IMR-90 (cell line): ENCODE measurements around the gene AGBL2. TPM values are rescaled to one million over a fixed set of nuclear protein-coding genes. Genes with fewer than 3 reads are reported as not detected.

Experiments used
- ATAC-seq: fragments of 200-7000 bp; cut with Tn5 transposase; 2 replicates; pipeline ENCODE4 v1.9.1; 2020; ENCODE audit warnings: low read depth, mild to moderate bottlenecking, moderate library complexity
- BruUV-seq: library from RNA; stranded (reverse); fragments of 400-500 nt; replicated peaks from 2 replicates; lab custom pipeline; 2021; lab: Mats Ljungman, UMichigan
- CTCF ChIA-PET: fragments of 300-600 bp; formaldehyde crosslinking; extraction: SDS; loops from one replicate; lab custom pipeline; 2021; ENCODE audit warnings: antibody characterized with exemption; lab: Yijun Ruan, JAX
- POLR2A ChIA-PET: fragments of 300-600 bp; sonication (Branson Sonifier 250); formaldehyde crosslinking; loops from one replicate; lab custom pipeline; 2022; ENCODE audit warnings: antibody characterized with exemption; ENCODE audit not compliant: unreplicated experiment; lab: Charles Lee
- DNase-seq: peaks from one replicate; pipeline ENCODE4 v3.0.0; 2013
- H2AFZ ChIP-seq: replicated peaks from 2 replicates; pipeline ENCODE3; 2013; ENCODE audit warnings: low read length, mild to moderate bottlenecking; ENCODE audit not compliant: poor library complexity
- H2AK5ac ChIP-seq: 2 replicates; pipeline ENCODE4 v1.6.1; 2013; ENCODE audit warnings: low read depth, low read length, inconsistent platforms
- H2AK9ac ChIP-seq: replicated peaks from 2 replicates; pipeline ENCODE3; 2013; ENCODE audit warnings: mild to moderate bottlenecking, low read depth, low read length, moderate library complexity; ENCODE audit not compliant: poor library complexity
- H2BK120ac ChIP-seq: 2 replicates; pipeline ENCODE4 v1.6.1; 2013; ENCODE audit warnings: low read depth, low read length, inconsistent platforms
- H2BK15ac ChIP-seq: 3 replicates; pipeline ENCODE4 v1.6.1; 2013; ENCODE audit warnings: low read depth, low read length, inconsistent platforms
- H2BK20ac ChIP-seq: 2 replicates; pipeline ENCODE4 v1.6.1; 2013; ENCODE audit warnings: low read depth, mild to moderate bottlenecking, inconsistent platforms, low read length, moderate library complexity
- H2BK5ac ChIP-seq: 2 replicates; pipeline ENCODE4 v1.6.1; 2013; ENCODE audit warnings: mild to moderate bottlenecking, low read depth, low read length, inconsistent platforms; ENCODE audit not compliant: poor library complexity, severe bottlenecking
- H3K14ac ChIP-seq: replicated peaks from 2 replicates; pipeline ENCODE4 v1.6.1; 2013; ENCODE audit warnings: low read depth, low read length, inconsistent platforms
- H3K18ac ChIP-seq: 2 replicates; pipeline ENCODE4 v1.6.1; 2013; ENCODE audit warnings: low read depth, low read length, control low read depth
- H3K23ac ChIP-seq: 2 replicates; pipeline ENCODE4 v1.6.1; 2013; ENCODE audit warnings: low read depth, low read length, inconsistent platforms
- H3K27ac ChIP-seq: 2 replicates; pipeline ENCODE4 v1.5.1; 2013; ENCODE audit warnings: mild to moderate bottlenecking, control low read depth, low read length; ENCODE audit not compliant: insufficient read depth
- H3K27me3 ChIP-seq: 2 replicates; pipeline ENCODE4 v1.6.1; 2013; ENCODE audit warnings: low read length; ENCODE audit not compliant: control insufficient read depth, insufficient read depth
- H3K36me3 ChIP-seq: 2 replicates; pipeline ENCODE4 v1.6.1; 2013; ENCODE audit warnings: low read length, mixed read lengths; ENCODE audit not compliant: control insufficient read depth, insufficient read depth
- H3K4ac ChIP-seq: 2 replicates; pipeline ENCODE4 v1.6.1; 2013; ENCODE audit warnings: low read depth, low read length, inconsistent platforms
- H3K4me1 ChIP-seq: 2 replicates; pipeline ENCODE4 v1.6.1; 2013; ENCODE audit warnings: low read length, mixed read lengths; ENCODE audit not compliant: control insufficient read depth, insufficient read depth
- H3K4me2 ChIP-seq: 2 replicates; pipeline ENCODE4 v1.6.1; 2013; ENCODE audit warnings: low read depth, mild to moderate bottlenecking, control low read depth, low read length, moderate library complexity
- H3K4me3 ChIP-seq: 2 replicates; pipeline ENCODE4 v1.5.1; 2013; ENCODE audit warnings: low read depth, mild to moderate bottlenecking, control low read depth, low read length, moderate library complexity; ENCODE audit not compliant: insufficient read depth
- H3K56ac ChIP-seq: 2 replicates; pipeline ENCODE4 v1.6.1; 2013; ENCODE audit warnings: low read length, inconsistent platforms; ENCODE audit not compliant: insufficient read depth; ENCODE audit errors: extremely low read depth
- H3K79me1 ChIP-seq, 2 experiments: 2 replicates each; pipeline ENCODE4 v1.6.1; 2013; ENCODE audit warnings: low read length in 2 of 2, inconsistent platforms in 1 of 2, low read depth in 1 of 2
- H3K9ac ChIP-seq: 2 replicates; pipeline ENCODE4 v1.6.1; 2013; ENCODE audit warnings: low read depth, low read length, control low read depth
- H3K9me1 ChIP-seq: 2 replicates; pipeline ENCODE4 v1.6.1; 2013; ENCODE audit warnings: low read length, inconsistent platforms; ENCODE audit not compliant: insufficient read depth
- H3K9me3 ChIP-seq: 2 replicates; pipeline ENCODE4 v1.6.1; 2013; ENCODE audit warnings: low read length; ENCODE audit not compliant: control insufficient read depth, insufficient read depth
- H4K20me1 ChIP-seq: 2 replicates; pipeline ENCODE4 v1.6.1; 2013; ENCODE audit warnings: low read length, inconsistent platforms; ENCODE audit not compliant: insufficient read depth
- H4K5ac ChIP-seq: 2 replicates; pipeline ENCODE4 v1.6.1; 2013; ENCODE audit warnings: mild to moderate bottlenecking, low read depth, low read length, control low read depth
- H4K8ac ChIP-seq, 2 experiments: 2 replicates each; pipeline ENCODE4 v1.6.1; 2013; ENCODE audit warnings: low read depth in 2 of 2, low read length in 2 of 2, control low read depth in 1 of 2, inconsistent platforms in 1 of 2
- H4K91ac ChIP-seq: 2 replicates; pipeline ENCODE4 v1.6.1; 2013; ENCODE audit warnings: low read depth, low read length, inconsistent platforms; ENCODE audit not compliant: insufficient read depth
- BHLHE40 ChIP-seq: fragments of 150-350 bp; IDR thresholded peaks from 2 replicates; pipeline ENCODE4 v1.6.1; 2016; ENCODE audit warnings: mild to moderate bottlenecking, low read depth, low read length
- CEBPB ChIP-seq: IDR thresholded peaks from 2 replicates; pipeline ENCODE4 v1.6.1; 2012; ENCODE audit warnings: low read depth, low read length, improper control_type of control experiment
- CHD1 ChIP-seq: IDR thresholded peaks from 2 replicates; pipeline ENCODE4 v1.6.1; 2012; ENCODE audit warnings: low read depth, low read length, improper control_type of control experiment
- CTCF ChIP-seq: conservative IDR thresholded peaks from 2 replicates; pipeline ENCODE4 v1.5.1; 2012; ENCODE audit warnings: mild to moderate bottlenecking, low read depth, low read length, improper control_type of control experiment
- ELK1 ChIP-seq: fragments of 150-350 bp; IDR thresholded peaks from 2 replicates; pipeline ENCODE4 v1.6.1; 2016; ENCODE audit warnings: low read depth, mild to moderate bottlenecking, low read length, moderate library complexity, borderline replicate concordance
- FOS ChIP-seq: fragments of 150-350 bp; IDR thresholded peaks from 2 replicates; pipeline ENCODE4 v1.6.1; 2016; ENCODE audit warnings: low read depth, low read length
- MAFK ChIP-seq: IDR thresholded peaks from 2 replicates; pipeline ENCODE4 v1.6.1; 2012; ENCODE audit warnings: low read depth, low read length, improper control_type of control experiment
- MAZ ChIP-seq: IDR thresholded peaks from 2 replicates; pipeline ENCODE4 v1.6.1; 2012; ENCODE audit warnings: low read depth, mild to moderate bottlenecking, low read length, improper control_type of control experiment, moderate library complexity, borderline replicate concordance
- MXI1 ChIP-seq: IDR thresholded peaks from 2 replicates; pipeline ENCODE4 v1.6.1; 2012; ENCODE audit warnings: low read depth, mild to moderate bottlenecking, low read length, moderate library complexity, borderline replicate concordance
- NFE2L2 ChIP-seq: fragments of 150-350 bp; IDR thresholded peaks from 2 replicates; pipeline ENCODE4 v1.6.1; 2016; ENCODE audit warnings: low read depth, mild to moderate bottlenecking, low read length
- POLR2A ChIP-seq: IDR thresholded peaks from 2 replicates; pipeline ENCODE4 v1.6.1; 2012; ENCODE audit warnings: mild to moderate bottlenecking, low read depth, low read length
- RAD21 ChIP-seq: IDR thresholded peaks from 2 replicates; pipeline ENCODE4 v1.6.1; 2012; ENCODE audit warnings: low read length, improper control_type of control experiment
- RCOR1 ChIP-seq: IDR thresholded peaks from 2 replicates; pipeline ENCODE4 v1.6.1; 2012; ENCODE audit warnings: mild to moderate bottlenecking, low read length, improper control_type of control experiment; ENCODE audit not compliant: insufficient replicate concordance
- SMC3 ChIP-seq: fragments of 150-350 bp; IDR thresholded peaks from 2 replicates; pipeline ENCODE4 v1.6.1; 2016; ENCODE audit warnings: low read depth, mild to moderate bottlenecking, antibody characterized with exemption, low read length, moderate library complexity
- WGBS, 2 experiments: methylation state at CpG; one replicate each; pipeline versions ENCODE4 v1.1.5 to v1.1.7; 2013; ENCODE audit warnings: missing lambda C conversion rate in 2 of 2; ENCODE audit not compliant: insufficient read length in 1 of 2; ENCODE audit errors: extremely low coverage in 2 of 2; 5-methylcytosine and 5-hydroxymethylcytosine counted together
- dilution Hi-C: fragments of 300-500 bp; cut with HindIII; formaldehyde crosslinking; loops from one replicate; pipeline ENCODE4 v1.14.3; 2018; ENCODE audit warnings: low sequenced_read_pairs; ENCODE audit not compliant: unreplicated experiment
- in situ Hi-C: fragments of 300-500 bp; cut with MboI; formaldehyde crosslinking; loops from 3 replicates; pipeline ENCODE4 v1.14.3; 2019; ENCODE audit warnings: low sequenced_read_pairs, inconsistent platforms, mixed read lengths
- intact Hi-C: fragments of 100-400 bp; cut with micrococcal nuclease; formaldehyde crosslinking; loops from 2 replicates; pipeline ENCODE4 v1.10.0; 2022
- polyA plus RNA-seq, 3 experiments: library from polyadenylated mRNA; depleted of rRNA; stranded (reverse); fragments of >200 nt; gene quantifications; 2 replicates each; pipeline ENCODE4 v1.2.3, GENCODE V29; 2012; ENCODE audit warnings: low replicate concordance in 1 of 3
- total RNA-seq: library from RNA; depleted of rRNA; stranded (reverse); fragments of >200 nt; gene quantifications from 2 replicates; pipeline ENCODE4 v1.2.3, GENCODE V29; 2012

The AGBL2 gene
- total and polyA plus RNA-seq, 2 of the 4 experiments (the other 2 are of a cell fraction): 0.36 to 1.2 TPM

- Histone ChIP-seq H3K23ac (no peak overlapping the region), H4K8ac (no peak overlapping the region), H3K9me1 (0 out of 2 replicates have a peak, but pooled peaks cover 3% of the 10 kb centered on the region), H3K14ac (no peak overlapping the region), H3K27me3 (no peaks in the 10 kb centered on the region), H2BK15ac (no peak overlapping the region), H4K5ac (no peak overlapping the region), H3K56ac (no peak overlapping the region), H3K9ac (no peak overlapping the region), H3K4me2 (no peak overlapping the region), H2AK9ac (no peak overlapping the region), H2BK20ac (no peak overlapping the region), H2AFZ (no peak overlapping the region), H2BK5ac (no peak overlapping the region), H3K4me3 (no peak overlapping the region), H3K4ac (no peak overlapping the region), H2AK5ac (no peak overlapping the region), H2BK120ac (no peak overlapping the region), H3K4me1 (peaks cover 4% of the 10 kb centered on the region), H4K20me1 (peaks cover 9% of the 10 kb centered on the region), H3K18ac (no peak overlapping the region), H4K91ac (no peak overlapping the region), H3K27ac (no peak overlapping the region), H3K9me3 (no peaks in the 10 kb centered on the region), H3K79me1 (peaks cover 0 to 9% of the 10 kb centered on the region in 2 experiments; a peak in 1 of 4 replicates), H3K36me3 (peaks cover 27% of the 10 kb centered on the region)
- in situ Hi-C loops: no loop called here
- dilution Hi-C loops: no loop called here
- BruUV-seq: no TSS peak
- no CpG with 5 or more reads among the region's 2 CpGs for WGBS, 2 experiments
- TF ChIP-seq NFE2L2 (no peak), RAD21 (no peak), CTCF (no peak), MXI1 (no peak), ELK1 (no peak), POLR2A (no peak), FOS (no peak), CHD1 (no peak), CEBPB (no peak), BHLHE40 (no peak), MAFK (no peak), MAZ (no peak), RCOR1 (no peak), SMC3 (no peak)
- intact Hi-C loops: loop anchor here (10.0 kb wide), 1 partner anchor 204 kb away; no protein-coding TSS in a partner anchor
- ChIA-PET POLR2A (no interaction called here), CTCF (interaction anchor here (1.4 kb wide), 1 partner anchor 17 kb away, joined by 3 read pairs; no protein-coding TSS in a partner anchor)
- DNase-seq (no peak), ATAC-seq (no peak)
Measured at GRCh38 chr11:47620836-47621378, 94.3 kb downstream of the AGBL2 start.
